Retinal pigment epithelial cell (primary cell): ENCODE measurements around the gene CCNG2.

ENCODE experiments used
- DNase-seq: peaks from one replicate; pipeline ENCODE4 v3.0.0-alpha.2; 2010; ENCODE audit warnings: low read depth
- H3K4me3 ChIP-seq: 2 replicates; pipeline ENCODE4 v1.5.1; 2011; ENCODE audit warnings: mild to moderate bottlenecking, low read length, control low read depth, moderate library complexity
- CTCF ChIP-seq: conservative IDR thresholded peaks from 2 replicates; pipeline ENCODE4 v1.5.1; 2011; ENCODE audit warnings: low read depth, low read length, control low read depth, inconsistent platforms

The CCNG2 gene

GRCh38 chr4:77193511-77194102 lies 36.6 kb downstream of the CCNG2 start:
- TF ChIP-seq CTCF: no peak
- H3K4me3 ChIP-seq: no peak overlapping the region
- DNase-seq: no peak

GRCh38 chr4:77194366-77194765 lies 37.4 kb downstream of the CCNG2 start:
- DNase-seq: no peak
- no peak for TF ChIP-seq CTCF
- no peak overlapping the region for H3K4me3 ChIP-seq

- H3K4me3 ChIP-seq: no peak overlapping the region
- TF ChIP-seq CTCF: no peak
- DNase-seq: no peak
These were observed 38.0 kb downstream of the CCNG2 start for GRCh38 chr4:77194989-77195388.

GRCh38 chr4:77196866-77197265 lies 39.9 kb downstream of the CCNG2 start:
- H3K4me3 ChIP-seq: no peak overlapping the region
- no peak for TF ChIP-seq CTCF
- DNase-seq: no peak

- DNase-seq: no peak
- no peak for TF ChIP-seq CTCF
- no peak overlapping the region for H3K4me3 ChIP-seq
These were observed 40.4 kb downstream of the CCNG2 start for GRCh38 chr4:77197361-77197760.

- no peak overlapping the region for H3K4me3 ChIP-seq
- no peak for TF ChIP-seq CTCF
- DNase-seq: no peak
These were observed 40.8 kb downstream of the CCNG2 start for GRCh38 chr4:77197831-77198230.

- no peak for DNase-seq
- no peak overlapping the region for H3K4me3 ChIP-seq
- no peak for TF ChIP-seq CTCF
These were observed 42.3 kb downstream of the CCNG2 start for GRCh38 chr4:77199276-77199675.
